Breast epithelium (tissue), 4 donors: ENCODE measurements around the gene SEC61G. TPM values are rescaled to one million over a fixed set of nuclear protein-coding genes. Genes with fewer than 3 reads are reported as not detected.

Experiments
- DNase-seq, 2 donors: peaks; one replicate each; pipeline ENCODE4 v3.0.0-alpha.2; 2019; ENCODE audit warnings: low spot score in 2 of 2
- H3K27ac ChIP-seq, 2 donors: fragments of 200-600 bp; sonication (generic) in 1 of 2; one replicate each; pipeline ENCODE4 v1.5.1; 2016 to 2019; ENCODE audit warnings: mild to moderate bottlenecking in 1 of 2
- H3K27me3 ChIP-seq, 2 donors: fragments of 200-600 bp; sonication (generic) in 1 of 2; one replicate each; pipeline versions ENCODE4 v1.5.1 to v1.6.0; 2017 to 2019; ENCODE audit warnings: control low read depth in 1 of 2, mild to moderate bottlenecking in 1 of 2
- H3K36me3 ChIP-seq: fragments of 200-600 bp; one replicate; pipeline ENCODE4 v1.5.1; 2019
- H3K4me1 ChIP-seq, 2 donors: fragments of 200-600 bp; sonication (generic); one replicate each; pipeline ENCODE4 v1.5.1; 2016 to 2019; ENCODE audit warnings: control low read depth in 1 of 2
- H3K4me3 ChIP-seq, 3 donors: fragments of 200-600 bp; sonication (generic); 1 replicate in 2 of 3; 2 replicates in 1 of 3; pipeline ENCODE4 v1.5.1; 2016 to 2019; ENCODE audit warnings: mild to moderate bottlenecking in 3 of 3, moderate library complexity in 2 of 3
- H3K9me3 ChIP-seq, 2 donors: fragments of 200-600 bp; sonication (generic) in 1 of 2; one replicate each; pipeline ENCODE4 v1.5.1; 2016 to 2019; ENCODE audit warnings: control low read depth in 1 of 2
- CTCF ChIP-seq, 3 donors: fragments of 450-650 bp; IDR thresholded peaks; one replicate each; pipeline ENCODE4 v1.5.1; 2016 to 2017; ENCODE audit warnings: antibody characterized with exemption in 3 of 3, mild to moderate bottlenecking in 3 of 3, moderate library complexity in 3 of 3
- POLR2A ChIP-seq: fragments of 450-650 bp; IDR thresholded peaks from one replicate; pipeline ENCODE4 v1.6.1; 2016; ENCODE audit warnings: antibody characterized with exemption, mild to moderate bottlenecking, moderate library complexity
- POLR2AphosphoS5 ChIP-seq, 3 donors: sonication (generic); formaldehyde crosslinking; IDR thresholded peaks; one replicate each; pipeline ENCODE4 v1.6.1; 2017; ENCODE audit warnings: antibody characterized with exemption in 3 of 3
- intact Hi-C: fragments of 100-400 bp; cut with DNase I; formaldehyde crosslinking; loops from one replicate; pipeline ENCODE4 v1.15.1; 2023; ENCODE audit warnings: low total_unique reads
- total RNA-seq, 3 donors: library from RNA; depleted of rRNA; stranded (reverse); fragments of >200 nt; gene quantifications; one replicate each; pipeline ENCODE4 v1.1.0, GENCODE V29; 2016

Gene SEC61G
- total RNA-seq, 3 donors from 2014 or later = 192 to 238 (median 194) TPM

- no peak for TF ChIP-seq POLR2AphosphoS5 (IDR thresholded peaks at IDR 0.05)
- no peak for TF ChIP-seq CTCF (IDR thresholded peaks at IDR 0.05)
- no peak for TF ChIP-seq POLR2A
- H3K9me3 ChIP-seq = no peaks in the 10 kb centered on the region
- no peaks in the 10 kb centered on the region for H3K4me1 ChIP-seq
- DNase-seq = no peak
- intact Hi-C loops = no loop called here
- H3K27me3 ChIP-seq = no peaks in the 10 kb centered on the region
- H3K36me3 ChIP-seq = no peaks in the 10 kb centered on the region
- H3K27ac ChIP-seq = no peak overlapping the region
- no peak overlapping the region for H3K4me3 ChIP-seq
Observed at GRCh38 chr7:54729107-54729506, 29.9 kb downstream of the SEC61G start.

GRCh38 chr7:54728411-54728810 lies 30.6 kb downstream of the SEC61G start:
- TF ChIP-seq POLR2AphosphoS5 (IDR thresholded peaks at IDR 0.05) = no peak
- TF ChIP-seq POLR2A = no peak
- TF ChIP-seq CTCF (IDR thresholded peaks at IDR 0.05) = no peak
- intact Hi-C loops = no loop called here
- no peak overlapping the region for H3K4me3 ChIP-seq

DNA sequence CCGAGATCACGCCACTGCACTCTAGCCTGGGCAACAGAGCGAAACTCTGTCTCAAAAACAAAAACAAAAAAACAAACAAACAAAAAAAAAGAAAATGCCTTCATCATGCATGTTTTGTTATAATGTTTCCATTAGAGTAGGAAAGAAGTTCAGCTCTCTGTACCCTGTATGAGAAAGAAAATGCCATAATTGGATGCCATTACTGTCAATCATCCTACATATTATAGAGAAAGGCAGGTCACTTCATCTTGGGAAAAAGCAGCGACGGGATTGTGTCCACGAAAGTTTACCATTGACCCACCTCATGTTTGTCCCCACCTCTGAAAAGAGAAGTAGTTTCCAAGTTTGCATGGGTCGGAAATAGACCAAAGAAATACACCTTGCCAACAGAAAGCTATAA lies 33.8 kb downstream of the SEC61G start:
- no peaks in the 10 kb centered on the region for H3K27me3 ChIP-seq
- H3K4me1 ChIP-seq = no peaks in the 10 kb centered on the region
- no peak for TF ChIP-seq POLR2A
- TF ChIP-seq POLR2AphosphoS5 (IDR thresholded peaks at IDR 0.05) = no peak
- TF ChIP-seq CTCF (IDR thresholded peaks at IDR 0.05) = no peak
- intact Hi-C loops = no loop called here
- H3K36me3 ChIP-seq = no peaks in the 10 kb centered on the region
- H3K4me3 ChIP-seq = no peak overlapping the region
- H3K9me3 ChIP-seq = no peaks in the 10 kb centered on the region
- no peak overlapping the region for H3K27ac ChIP-seq
- DNase-seq = no peak

More at GRCh38 chr7:54728411-54728810, 30.6 kb downstream of the SEC61G start:
- H3K9me3 ChIP-seq = no peaks in the 10 kb centered on the region
- no peak overlapping the region for H3K27ac ChIP-seq
- no peaks in the 10 kb centered on the region for H3K4me1 ChIP-seq
- H3K36me3 ChIP-seq = no peaks in the 10 kb centered on the region
- no peak for DNase-seq
- no peaks in the 10 kb centered on the region for H3K27me3 ChIP-seq

DNA sequence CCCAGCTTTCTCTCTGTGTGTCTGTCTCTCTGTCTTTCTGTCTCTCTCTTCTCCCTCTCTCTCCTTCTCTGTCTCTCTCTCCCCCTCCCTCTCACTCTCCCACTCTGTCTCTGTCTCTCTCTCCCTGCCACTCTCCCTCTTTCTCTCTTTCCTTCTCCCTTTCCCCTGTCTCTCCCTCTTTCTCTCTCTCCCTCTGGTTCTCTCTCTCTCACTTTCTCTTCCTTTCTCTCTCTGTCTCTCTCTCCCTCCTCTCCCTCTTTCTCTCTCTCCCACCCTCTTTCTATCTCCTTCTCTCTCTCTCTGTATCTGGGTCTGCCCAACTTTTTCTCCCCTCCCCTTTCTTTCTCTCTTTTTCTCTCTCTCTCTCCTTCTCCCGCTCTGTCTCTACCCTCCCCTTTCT lies 36.5 kb downstream of the SEC61G start:
- TF ChIP-seq CTCF (IDR thresholded peaks at IDR 0.05) (no peak), POLR2A (no peak), POLR2AphosphoS5 (IDR thresholded peaks at IDR 0.05) (no peak)
- no peak for DNase-seq
- H3K4me3 ChIP-seq = no peak overlapping the region
- peaks cover 6 to 11% of the 10 kb centered on the region in 2 donors for H3K9me3 ChIP-seq
- H3K27ac ChIP-seq = no peak overlapping the region
- intact Hi-C loops = no loop called here
- H3K36me3 ChIP-seq = no peaks in the 10 kb centered on the region
- no peaks in the 10 kb centered on the region for H3K27me3 ChIP-seq
- H3K4me1 ChIP-seq = no peaks in the 10 kb centered on the region

DNA sequence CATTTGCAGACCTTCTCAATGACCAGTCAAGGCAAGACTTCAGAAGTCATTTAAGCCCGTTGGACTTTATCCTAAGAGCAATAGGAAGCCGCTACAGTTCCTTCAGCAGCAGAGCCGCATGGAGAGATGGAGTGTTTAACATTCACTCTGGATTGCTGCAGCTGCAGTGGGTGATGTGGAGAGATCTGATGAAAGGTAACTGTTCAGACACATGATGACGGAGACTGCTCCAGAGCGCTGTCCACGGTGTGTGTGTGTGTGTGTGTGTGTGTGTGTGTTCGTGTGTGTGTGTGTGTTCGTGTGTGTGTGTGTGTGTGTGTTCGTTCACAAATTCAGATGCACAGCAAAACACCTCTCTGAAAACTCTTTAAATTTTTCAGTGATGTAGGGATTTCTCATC lies 37.0 kb downstream of the SEC61G start:
- Histone ChIP-seq H3K9me3 (peaks cover 11% of the 10 kb centered on the region in 2 donors), H3K27ac (no peak overlapping the region), H3K36me3 (no peaks in the 10 kb centered on the region), H3K4me1 (no peaks in the 10 kb centered on the region), H3K27me3 (no peaks in the 10 kb centered on the region), H3K4me3 (no peak overlapping the region)
- DNase-seq = no peak
- intact Hi-C loops = no loop called here
- TF ChIP-seq POLR2A = no peak
- TF ChIP-seq CTCF (IDR thresholded peaks at IDR 0.05) = no peak
- no peak for TF ChIP-seq POLR2AphosphoS5 (IDR thresholded peaks at IDR 0.05)
